Osteoblast (primary cell): ENCODE data around the gene PDE11A. TPM values are rescaled to one million over a fixed set of nuclear protein-coding genes. Genes with fewer than 3 reads are reported as not detected.
A peak's percentile ranks its signal among the peaks of the same experiment; 100 is the strongest.

Experiments used
- DNase-seq: peaks from one replicate; pipeline ENCODE4 v3.0.0; 2011; ENCODE audit warnings: low spot score, mixed read lengths; ENCODE audit not compliant: insufficient read length; ENCODE audit errors: missing footprints
- H2AFZ ChIP-seq: 2 replicates; pipeline ENCODE4 v1.6.0; 2011; ENCODE audit warnings: mild to moderate bottlenecking, low read length
- H3K27ac ChIP-seq: 2 replicates; pipeline ENCODE4 v1.5.1; 2011; ENCODE audit warnings: mild to moderate bottlenecking, low read depth, low read length, moderate library complexity
- H3K27me3 ChIP-seq: 2 replicates; pipeline ENCODE4 v1.6.0; 2012; ENCODE audit warnings: mild to moderate bottlenecking, control low read depth, inconsistent platforms, low read length, moderate library complexity; ENCODE audit not compliant: insufficient read depth
- H3K36me3 ChIP-seq: 2 replicates; pipeline ENCODE4 v1.5.1; 2011; ENCODE audit warnings: mild to moderate bottlenecking, low read length, control low read depth, moderate library complexity; ENCODE audit not compliant: insufficient read depth
- H3K4me1 ChIP-seq: 2 replicates; pipeline ENCODE4 v1.5.1; 2011; ENCODE audit warnings: mild to moderate bottlenecking, low read length, control low read depth, moderate library complexity; ENCODE audit not compliant: insufficient read depth
- H3K4me2 ChIP-seq: 2 replicates; pipeline ENCODE4 v1.6.0; 2011; ENCODE audit warnings: mild to moderate bottlenecking, low read length; ENCODE audit not compliant: insufficient read depth
- H3K4me3 ChIP-seq: fragments of 200-600 bp; sonication (generic); 3 replicates; pipeline ENCODE4 v1.5.1; 2012; ENCODE audit warnings: mild to moderate bottlenecking, low read length, inconsistent platforms; ENCODE audit not compliant: insufficient read depth
- H3K79me2 ChIP-seq: 2 replicates; pipeline ENCODE4 v1.6.0; 2012; ENCODE audit warnings: mild to moderate bottlenecking, low read length, control low read depth, inconsistent platforms; ENCODE audit not compliant: insufficient read depth
- H3K9me3 ChIP-seq: 2 replicates; pipeline ENCODE4 v1.5.1; 2011; ENCODE audit warnings: low read depth, low read length, control low read depth
- H4K20me1 ChIP-seq: 2 replicates; pipeline ENCODE4 v1.6.0; 2012; ENCODE audit warnings: mild to moderate bottlenecking, low read length, control low read depth; ENCODE audit not compliant: insufficient read depth
- CTCF ChIP-seq: IDR thresholded peaks from 2 replicates; pipeline ENCODE4 v1.5.1; 2011; ENCODE audit warnings: mild to moderate bottlenecking, low read depth, low read length, moderate library complexity; ENCODE audit errors: extremely low read depth
- total RNA-seq: library from RNA; depleted of rRNA; stranded (reverse); fragments of >200 nt; gene quantifications from 2 replicates; pipeline ENCODE4 v1.2.3, GENCODE V29; 2012

PDE11A gene
- total RNA-seq, 1 donor: 0.36 TPM

GRCh38 chr2:178114462-178114861, 41.9 kb upstream of the PDE11A start:
- Histone ChIP-seq H3K9me3 (no peaks in the 10 kb centered on the region), H2AFZ (no peak overlapping the region), H3K27ac (no peak overlapping the region), H3K4me3 (no peak overlapping the region), H3K4me2 (no peak overlapping the region), H3K36me3 (no peaks in the 10 kb centered on the region), H4K20me1 (no peaks in the 10 kb centered on the region), H3K4me1 (peaks cover 12% of the 10 kb centered on the region), H3K79me2 (peaks cover 22% of the 10 kb centered on the region), H3K27me3 (no peaks in the 10 kb centered on the region)
- no peak for TF ChIP-seq CTCF
- no peak for DNase-seq

- peak; percentile 97 for DNase-seq
- Histone ChIP-seq H3K4me2 (peak within 1 kb of the TSS; percentile 93), H3K36me3 (no peaks in the 10 kb centered on the region), H3K27ac (peak within 1 kb of the TSS; percentile 78), H3K27me3 (no peaks in the 10 kb centered on the region), H3K4me3 (peak within 1 kb of the TSS; percentile 99), H3K4me1 (peaks cover 12% of the 10 kb centered on the region), H3K9me3 (no peaks in the 10 kb centered on the region), H3K79me2 (peaks cover 22% of the 10 kb centered on the region), H2AFZ (peak within 1 kb of the TSS; percentile 99), H4K20me1 (no peaks in the 10 kb centered on the region)
- TF ChIP-seq CTCF: peak; percentile 95
Measured at GRCh38 chr2:178112202-178113152, 39.9 kb upstream of the PDE11A start, which contains the start of gene RBM45. TSS of gene RBM45 (plus strand) at chr2:178112437. CDS start at chr2:178112547, 110 bp downstream.

- Histone ChIP-seq H3K9me3 (no peaks in the 10 kb centered on the region), H3K27me3 (no peaks in the 10 kb centered on the region), H4K20me1 (no peaks in the 10 kb centered on the region), H2AFZ (peak overlapping the region; percentile 99), H3K36me3 (no peaks in the 10 kb centered on the region), H3K4me1 (peaks cover 12% of the 10 kb centered on the region), H3K4me2 (peak overlapping the region; percentile 93), H3K27ac (no peak overlapping the region), H3K79me2 (peaks cover 22% of the 10 kb centered on the region), H3K4me3 (peak overlapping the region; percentile 99)
- TF ChIP-seq CTCF: no peak
- peak; percentile 4 for DNase-seq
Measured at GRCh38 chr2:178111743-178112142, 39.2 kb upstream of the PDE11A start.

GRCh38 chr2:178110681-178111080, 38.1 kb upstream of the PDE11A start:
- H3K4me3 ChIP-seq: no peak overlapping the region
- no peak overlapping the region for H3K27ac ChIP-seq
- TF ChIP-seq CTCF: no peak
- no peaks in the 10 kb centered on the region for H3K9me3 ChIP-seq
- peak; percentile 30 for DNase-seq
- H2AFZ ChIP-seq: no peak overlapping the region
- H3K4me2 ChIP-seq: no peak overlapping the region
- no peaks in the 10 kb centered on the region for H4K20me1 ChIP-seq
- no peaks in the 10 kb centered on the region for H3K27me3 ChIP-seq
- peaks cover 12% of the 10 kb centered on the region for H3K4me1 ChIP-seq
- H3K36me3 ChIP-seq: no peaks in the 10 kb centered on the region
- H3K79me2 ChIP-seq: peaks cover 22% of the 10 kb centered on the region
